Measurements from ENCODE around the gene ISOC2. TPM values are rescaled to one million over a fixed set of nuclear protein-coding genes. Genes with fewer than 3 reads are reported as not detected.

Gene ISOC2
- total RNA-seq, 1 experiment from 2014 or later = 251 TPM

- no peak overlapping the region for H3K4me2 ChIP-seq (ENCODE audit: low read length)
- DNase-seq (peak; percentile 48), ATAC-seq (no peak)
- CTCF ChIA-PET = interaction anchor here (0.6 kb wide), 1 partner anchor 129 kb away, joined by 3 read pairs; no protein-coding TSS in a partner anchor
- H3K9ac ChIP-seq (ENCODE audit: low read length) = no peak overlapping the region
- no peaks in the 10 kb centered on the region for H3K9me3 ChIP-seq (ENCODE audit: low read length)
- POLR2A ChIA-PET (ENCODE audit: unreplicated experiment) = no interaction called here
- H3K36me3 ChIP-seq (ENCODE audit: low read depth, low read length) = no peaks in the 10 kb centered on the region
- no peaks in the 10 kb centered on the region for H3K9me2 ChIP-seq (replicated peaks; ENCODE audit: low read length)
- no peaks in the 10 kb centered on the region for H3K79me2 ChIP-seq (ENCODE audit: low read length)
- no peak overlapping the region for H3K4me3 ChIP-seq (ENCODE audit: low read length)
- TF ChIP-seq EZH2phosphoT487 (IDR thresholded peaks at IDR 0.05; ENCODE audit: borderline replicate concordance, low read length) = no peak
- no peak for TF ChIP-seq EZH2 (IDR thresholded peaks at IDR 0.05; ENCODE audit: low read length, unreplicated experiment)
- TF ChIP-seq CTCF (conservative IDR thresholded peaks at IDR 0.05; ENCODE audit: low read depth, low read length) = no peak
- H4K20me1 ChIP-seq (ENCODE audit: low read length) = no peaks in the 10 kb centered on the region
- H3F3A ChIP-seq (ENCODE audit: low read length, unreplicated experiment) = no peaks in the 10 kb centered on the region
- no peak overlapping the region for H3K27ac ChIP-seq (ENCODE audit: low read length)
- BruUV-seq (replicated peaks) = no TSS peak
- H3K27me3 ChIP-seq (ENCODE audit: low read length) = no peaks in the 10 kb centered on the region
- no peaks in the 10 kb centered on the region for H3K4me1 ChIP-seq (ENCODE audit: insufficient read depth, low read length)
- intact Hi-C loops (cut with micrococcal nuclease) = no loop called here
- no peak overlapping the region for H2AFZ ChIP-seq (ENCODE audit: low read length)
Measured at GRCh38 chr19:55495646-55496349, 34.4 kb upstream of the ISOC2 start.

GRCh38 chr19:55494172-55494761 lies 32.8 kb upstream of the ISOC2 start:
- H3K79me2 ChIP-seq (ENCODE audit: low read length) = no peaks in the 10 kb centered on the region
- H3K9me3 ChIP-seq (ENCODE audit: low read length) = no peaks in the 10 kb centered on the region
- no peaks in the 10 kb centered on the region for H3K9me2 ChIP-seq (replicated peaks; ENCODE audit: low read length)
- no peaks in the 10 kb centered on the region for H3K36me3 ChIP-seq (ENCODE audit: low read depth, low read length)
- ChIA-PET CTCF (interaction anchor here (1.0 kb wide), 1 partner anchor 9 kb away, joined by 5 read pairs; no protein-coding TSS in a partner anchor), POLR2A (ENCODE audit: unreplicated experiment) (no interaction called here)
- no peaks in the 10 kb centered on the region for H3F3A ChIP-seq (ENCODE audit: low read length, unreplicated experiment)
- H4K20me1 ChIP-seq (ENCODE audit: low read length) = no peaks in the 10 kb centered on the region
- TF ChIP-seq EZH2 (IDR thresholded peaks at IDR 0.05; ENCODE audit: low read length, unreplicated experiment) = no peak
- no peak for TF ChIP-seq CTCF (conservative IDR thresholded peaks at IDR 0.05; ENCODE audit: low read depth, low read length)
- TF ChIP-seq EZH2phosphoT487 (IDR thresholded peaks at IDR 0.05; ENCODE audit: borderline replicate concordance, low read length) = no peak
- no peak overlapping the region for H3K27ac ChIP-seq (ENCODE audit: low read length)
- H3K4me2 ChIP-seq (ENCODE audit: low read length) = no peak overlapping the region
- H3K9ac ChIP-seq (ENCODE audit: low read length) = no peak overlapping the region
- H3K4me3 ChIP-seq (ENCODE audit: low read length) = no peak overlapping the region
- no peaks in the 10 kb centered on the region for H3K27me3 ChIP-seq (ENCODE audit: low read length)
- peak overlapping the region; percentile 34; the same call in 1 of the 2 replicates for H2AFZ ChIP-seq (ENCODE audit: low read length)
- DNase-seq (no peak), ATAC-seq (no peak)
- no peaks in the 10 kb centered on the region for H3K4me1 ChIP-seq (ENCODE audit: insufficient read depth, low read length)
- intact Hi-C loops (cut with micrococcal nuclease) = no loop called here
- BruUV-seq (replicated peaks) = no TSS peak

- H3K9ac ChIP-seq (ENCODE audit: low read length) = no peak overlapping the region
- no peaks in the 10 kb centered on the region for H3K4me1 ChIP-seq (ENCODE audit: insufficient read depth, low read length)
- no peak overlapping the region for H3K4me2 ChIP-seq (ENCODE audit: low read length)
- H3K27me3 ChIP-seq (ENCODE audit: low read length) = no peaks in the 10 kb centered on the region
- TF ChIP-seq EZH2phosphoT487 (IDR thresholded peaks at IDR 0.05; ENCODE audit: borderline replicate concordance, low read length) (no peak), CTCF (conservative IDR thresholded peaks at IDR 0.05; ENCODE audit: low read depth, low read length) (no peak), EZH2 (IDR thresholded peaks at IDR 0.05; ENCODE audit: low read length, unreplicated experiment) (no peak)
- H3K4me3 ChIP-seq (ENCODE audit: low read length) = no peak overlapping the region
- no peaks in the 10 kb centered on the region for H3K79me2 ChIP-seq (ENCODE audit: low read length)
- H3F3A ChIP-seq (ENCODE audit: low read length, unreplicated experiment) = no peaks in the 10 kb centered on the region
- H2AFZ ChIP-seq (ENCODE audit: low read length) = 0 out of 2 replicates have a peak overlapping the region, but pooled peaks have one; percentile 34
- ChIA-PET POLR2A (ENCODE audit: unreplicated experiment) (no interaction called here), CTCF (no interaction called here)
- no peaks in the 10 kb centered on the region for H3K9me2 ChIP-seq (replicated peaks; ENCODE audit: low read length)
- H3K36me3 ChIP-seq (ENCODE audit: low read depth, low read length) = no peaks in the 10 kb centered on the region
- no TSS peak for BruUV-seq (replicated peaks)
- intact Hi-C loops (cut with micrococcal nuclease) = no loop called here
- H4K20me1 ChIP-seq (ENCODE audit: low read length) = no peaks in the 10 kb centered on the region
- DNase-seq = no peak
- no peaks in the 10 kb centered on the region for H3K9me3 ChIP-seq (ENCODE audit: low read length)
- no peak for ATAC-seq
- H3K27ac ChIP-seq (ENCODE audit: low read length) = no peak overlapping the region
Measured at GRCh38 chr19:55493645-55494171, 32.3 kb upstream of the ISOC2 start.

Data from PC-3 (cell line).